Measurements from ENCODE around the gene VPS35.

Gene VPS35

GRCh38 chr16:46629331-46630219 is 59.4 kb downstream of the VPS35 start:
- no peak for TF ChIP-seq TEAD4 (IDR thresholded peaks at IDR 0.05)
- TF ChIP-seq RAD21 (IDR thresholded peaks at IDR 0.05; ENCODE audit: low read depth): peak; percentile 45

GRCh38 chr16:46627746-46628145 is 61.2 kb downstream of the VPS35 start:
- no peak for TF ChIP-seq EGR1 (IDR thresholded peaks at IDR 0.05)

- TF ChIP-seq MAX (IDR thresholded peaks at IDR 0.05) (no peak), YY1 (IDR thresholded peaks at IDR 0.05; ENCODE audit: low read depth) (no peak)
Observed at GRCh38 chr16:46621934-46622676, 66.9 kb downstream of the VPS35 start.

GRCh38 chr16:46621006-46621933 is 67.7 kb downstream of the VPS35 start, which contains the start of gene SHCBP1:
Gene SHCBP1 (minus strand): TSS chr16:46621379. CDS start chr16:46621359, 20 bp downstream.
- TF ChIP-seq EP300 (IDR thresholded peaks at IDR 0.05; ENCODE audit: borderline replicate concordance) (no peak), YY1 (IDR thresholded peaks at IDR 0.05; ENCODE audit: low read depth) (peak; percentile 94), TEAD4 (IDR thresholded peaks at IDR 0.05) (no peak), USF1 (IDR thresholded peaks at IDR 0.05) (no peak), RAD21 (IDR thresholded peaks at IDR 0.05; ENCODE audit: low read depth) (no peak), MAX (IDR thresholded peaks at IDR 0.05) (peak; percentile 76), NFIC (IDR thresholded peaks at IDR 0.05) (no peak), EGR1 (IDR thresholded peaks at IDR 0.05) (0 out of 2 replicates have a peak, but pooled peaks have one; percentile 35), TCF12 (IDR thresholded peaks at IDR 0.05; ENCODE audit: low read depth) (peak; percentile 62; the same call in 1 of the 2 replicates), ZBTB7A (IDR thresholded peaks at IDR 0.05; ENCODE audit: low read depth) (no peak), TAF1 (IDR thresholded peaks at IDR 0.05; ENCODE audit: low read depth) (peak; percentile 94), FOXM1 (IDR thresholded peaks at IDR 0.05; ENCODE audit: borderline replicate concordance, low read depth) (peak; percentile 38; the same call in 1 of the 2 replicates), REST (IDR thresholded peaks at IDR 0.05; ENCODE audit: low read depth) (no peak), CREB1 (IDR thresholded peaks at IDR 0.05; ENCODE audit: low read depth) (peak; percentile 76)

GRCh38 chr16:46620266-46621005 is 68.5 kb downstream of the VPS35 start:
- no peak for TF ChIP-seq USF1 (IDR thresholded peaks at IDR 0.05)
- TF ChIP-seq EP300 (IDR thresholded peaks at IDR 0.05; ENCODE audit: borderline replicate concordance): no peak
- no peak for TF ChIP-seq CREB1 (IDR thresholded peaks at IDR 0.05; ENCODE audit: low read depth)
- TF ChIP-seq TEAD4 (IDR thresholded peaks at IDR 0.05): no peak
- no peak for TF ChIP-seq EGR1 (IDR thresholded peaks at IDR 0.05)
- no peak for TF ChIP-seq NFIC (IDR thresholded peaks at IDR 0.05)
- no peak for TF ChIP-seq MAX (IDR thresholded peaks at IDR 0.05)
- no peak for TF ChIP-seq RAD21 (IDR thresholded peaks at IDR 0.05; ENCODE audit: low read depth)
- TF ChIP-seq YY1 (IDR thresholded peaks at IDR 0.05; ENCODE audit: low read depth): no peak
- TF ChIP-seq FOXM1 (IDR thresholded peaks at IDR 0.05; ENCODE audit: borderline replicate concordance, low read depth): no peak

GRCh38 chr16:46618516-46618915 is 70.5 kb downstream of the VPS35 start:
- TF ChIP-seq EGR1 (IDR thresholded peaks at IDR 0.05) (no peak), TAF1 (IDR thresholded peaks at IDR 0.05; ENCODE audit: low read depth) (no peak), TCF12 (IDR thresholded peaks at IDR 0.05; ENCODE audit: low read depth) (no peak), FOXM1 (IDR thresholded peaks at IDR 0.05; ENCODE audit: borderline replicate concordance, low read depth) (no peak), TEAD4 (IDR thresholded peaks at IDR 0.05) (no peak), ZBTB7A (IDR thresholded peaks at IDR 0.05; ENCODE audit: low read depth) (no peak), CEBPB (IDR thresholded peaks at IDR 0.05) (no peak), MAX (IDR thresholded peaks at IDR 0.05) (no peak), RAD21 (IDR thresholded peaks at IDR 0.05; ENCODE audit: low read depth) (no peak), CREB1 (IDR thresholded peaks at IDR 0.05; ENCODE audit: low read depth) (no peak), USF1 (IDR thresholded peaks at IDR 0.05) (no peak), REST (IDR thresholded peaks at IDR 0.05; ENCODE audit: low read depth) (no peak), NFIC (IDR thresholded peaks at IDR 0.05) (no peak), EP300 (IDR thresholded peaks at IDR 0.05; ENCODE audit: borderline replicate concordance) (no peak)
